CD14-positive monocyte (primary cell): Measurements from ENCODE around the gene KIAA0232. TPM values are rescaled to one million over a fixed set of nuclear protein-coding genes. Genes with fewer than 3 reads are reported as not detected.

Experiments used
- DNase-seq, 3 donors: peaks; one replicate each; pipeline ENCODE4 v3.0.0-alpha.2; 2011 to 2022
- H2AFZ ChIP-seq: 2 replicates; pipeline ENCODE4 v1.6.0; 2012; ENCODE audit warnings: mild to moderate bottlenecking, low read depth, low read length, inconsistent platforms; ENCODE audit not compliant: insufficient read depth, poor library complexity, severe bottlenecking
- H3K27ac ChIP-seq, 2 donors: 1 replicate in 1 of 2; 2 replicates in 1 of 2; pipeline ENCODE4 v1.5.1; 2012 to 2013; ENCODE audit warnings: low read length in 2 of 2, control low read depth in 1 of 2, inconsistent platforms in 1 of 2, low read depth in 1 of 2, mild to moderate bottlenecking in 1 of 2
- H3K27me3 ChIP-seq, 2 donors: one replicate each; pipeline versions ENCODE4 v1.6.0 to v1.6.1; 2011 to 2013; ENCODE audit warnings: low read length in 2 of 2; ENCODE audit not compliant: control insufficient read depth in 2 of 2, insufficient read depth in 2 of 2
- H3K36me3 ChIP-seq, 2 donors: replicated peaks in 1 of 2; 1 replicate in 1 of 2; 2 replicates in 1 of 2; pipeline versions ENCODE4 v1.5.1 to v1.6.1; 2012 to 2013; ENCODE audit warnings: low read length in 2 of 2, control low read depth in 1 of 2, inconsistent platforms in 1 of 2, mild to moderate bottlenecking in 1 of 2; ENCODE audit not compliant: insufficient read depth in 2 of 2, control insufficient read depth in 1 of 2
- H3K4me1 ChIP-seq, 2 donors: 1 replicate in 1 of 2; 2 replicates in 1 of 2; pipeline versions ENCODE4 v1.5.1 to v1.6.1; 2012 to 2013; ENCODE audit warnings: low read length in 2 of 2, control low read depth in 1 of 2, inconsistent platforms in 1 of 2, mild to moderate bottlenecking in 1 of 2, moderate library complexity in 1 of 2; ENCODE audit not compliant: insufficient read depth in 2 of 2, control insufficient read depth in 1 of 2
- H3K4me2 ChIP-seq: replicated peaks from 2 replicates; pipeline ENCODE3; 2012; ENCODE audit warnings: low read length, moderate library complexity, mild to moderate bottlenecking; ENCODE audit not compliant: poor library complexity, severe bottlenecking; ENCODE audit errors: extremely low read depth
- H3K4me3 ChIP-seq, 3 experiments: fragments of 200-600 bp in 1 of 3; sonication (generic) in 1 of 3; replicated peaks in 1 of 3; 1 replicate in 2 of 3; 2 replicates in 1 of 3; pipeline ENCODE4 v1.5.1; 2011 to 2013; ENCODE audit warnings: low read length in 3 of 3, mild to moderate bottlenecking in 3 of 3, control low read depth in 2 of 3, low read depth in 2 of 3, inconsistent platforms in 1 of 3, moderate library complexity in 1 of 3
- H3K79me2 ChIP-seq: 2 replicates; pipeline ENCODE4 v1.6.0; 2012; ENCODE audit warnings: mild to moderate bottlenecking, control low read depth, inconsistent platforms, low read length, moderate library complexity; ENCODE audit not compliant: insufficient read depth
- H3K9ac ChIP-seq: 2 replicates; pipeline ENCODE4 v1.6.0; 2017; ENCODE audit warnings: low read length, mild to moderate bottlenecking; ENCODE audit not compliant: insufficient read depth, poor library complexity, severe bottlenecking
- H3K9me3 ChIP-seq, 2 donors: replicated peaks in 1 of 2; 1 replicate in 1 of 2; 2 replicates in 1 of 2; pipeline versions ENCODE4 v1.5.1 to v1.6.1; 2012 to 2013; ENCODE audit warnings: low read length in 2 of 2, control low read depth in 1 of 2; ENCODE audit not compliant: control insufficient read depth in 1 of 2, insufficient read depth in 1 of 2
- H4K20me1 ChIP-seq: 2 replicates; pipeline ENCODE4 v1.6.0; 2012; ENCODE audit warnings: mild to moderate bottlenecking, low read length, control low read depth, moderate library complexity; ENCODE audit not compliant: insufficient read depth
- H3K27ac Mint-ChIP-seq, 7 donors: one replicate each; pipeline ENCODE4 v1.8.0; 2020; ENCODE audit warnings: mild to moderate bottlenecking in 7 of 7, mixed read lengths in 7 of 7, moderate library complexity in 6 of 7, inconsistent platforms in 2 of 7
- H3K27me3 Mint-ChIP-seq, 3 donors: one replicate each; pipeline ENCODE4 v1.8.0; 2021 to 2022; ENCODE audit warnings: low read depth in 3 of 3, mild to moderate bottlenecking in 3 of 3, mixed read lengths in 3 of 3, moderate library complexity in 3 of 3, inconsistent platforms in 1 of 3
- H3K36me3 Mint-ChIP-seq, 2 donors: one replicate each; pipeline ENCODE4 v1.8.0; 2020; ENCODE audit warnings: mixed read lengths in 2 of 2, inconsistent platforms in 1 of 2, mild to moderate bottlenecking in 1 of 2
- H3K4me1 Mint-ChIP-seq: one replicate; pipeline ENCODE4 v1.8.0; 2020; ENCODE audit warnings: mild to moderate bottlenecking, mixed read lengths
- H3K4me3 Mint-ChIP-seq, 2 donors: one replicate each; pipeline ENCODE4 v1.8.0; 2020; ENCODE audit warnings: mild to moderate bottlenecking in 2 of 2, mixed read lengths in 2 of 2, moderate library complexity in 1 of 2
- H3K9me3 Mint-ChIP-seq, 7 donors: one replicate each; pipeline ENCODE4 v1.8.0; 2020 to 2022; ENCODE audit warnings: mixed read lengths in 7 of 7, mild to moderate bottlenecking in 6 of 7, moderate library complexity in 6 of 7, inconsistent platforms in 2 of 7
- WGBS: methylation state at CpG from one replicate; pipeline ENCODE4 v1.1.5; 2013; ENCODE audit warnings: missing lambda C conversion rate; ENCODE audit not compliant: insufficient coverage; 5-methylcytosine and 5-hydroxymethylcytosine counted together
- intact Hi-C, 2 donors: fragments of 100-400 bp; cut with micrococcal nuclease; formaldehyde crosslinking; loops; one replicate each; pipeline versions ENCODE4 v1.15.0 to v1.15.1; 2023
- polyA plus RNA-seq, 3 donors: library from polyadenylated mRNA; depleted of rRNA in 1 of 3; unstranded in 2 of 3; stranded (reverse) in 1 of 3; fragments of 300-500 nt in 2 of 3; fragments of >200 nt in 1 of 3; fragmentation: Illumina TruSeq in 2 of 3; gene quantifications; 1 replicate in 2 of 3; 2 replicates in 1 of 3; pipeline ENCODE4 v1.2.3, GENCODE V29; 2012 to 2021
- TF ChIP-seq, protein P1 (sequence below): fragments of 200-600 bp; IDR thresholded peaks from one replicate; pipeline ENCODE4 v1.8.0; 2022; ENCODE audit warnings: antibody characterized with exemption, mild to moderate bottlenecking

The KIAA0232 gene
- polyA plus RNA-seq, 3 donors = 12.3 to 27.3 (median 20.6) TPM

DNA sequence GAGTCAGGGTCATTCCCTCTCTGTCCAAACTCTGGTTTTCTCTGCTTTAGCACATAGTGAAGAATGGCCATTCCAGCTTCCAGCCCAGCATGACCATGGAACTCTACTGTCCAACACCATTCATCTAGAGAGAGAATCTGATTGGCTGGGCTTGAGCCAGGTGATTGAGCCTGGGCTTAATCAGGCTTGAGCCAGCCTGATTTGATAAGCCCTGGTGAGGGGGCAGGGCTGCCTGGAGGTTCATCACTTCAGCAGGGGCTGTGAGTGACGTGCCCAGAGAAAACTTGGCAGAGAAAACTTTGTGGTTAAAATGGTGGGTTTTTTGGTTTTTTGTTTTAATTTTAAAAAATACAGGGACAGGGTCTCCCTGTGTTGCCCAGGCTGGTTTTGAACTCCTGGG, 62.5 kb downstream of the KIAA0232 start:
- Histone ChIP-seq H4K20me1 (peaks cover 79% of the 10 kb centered on the region), H2AFZ (no peak overlapping the region), H3K4me1 (no peaks in the 10 kb centered on the region), H3K9ac (no peak overlapping the region), H3K27ac (no peak overlapping the region), H3K4me2 (no peak overlapping the region), H3K36me3 (peaks cover 39 to 89% of the 10 kb centered on the region in 2 donors), H3K79me2 (peaks cover 54% of the 10 kb centered on the region), H3K9me3 (no peaks in the 10 kb centered on the region), H3K27me3 (no peaks in the 10 kb centered on the region), H3K4me3 (no peak overlapping the region)
- Mint-ChIP-seq H3K27ac (peak overlapping the region in 2 of 7 donors; percentile 42 to 75), H3K9me3 (no peaks in the 10 kb centered on the region), H3K4me1 (no peaks in the 10 kb centered on the region), H3K36me3 (peaks cover 54 to 60% of the 10 kb centered on the region in 2 donors), H3K4me3 (no peak overlapping the region), H3K27me3 (peaks cover 0 to 4% (median 0%) of the 10 kb centered on the region in 3 donors)
- TF ChIP-seq, protein P1, sequence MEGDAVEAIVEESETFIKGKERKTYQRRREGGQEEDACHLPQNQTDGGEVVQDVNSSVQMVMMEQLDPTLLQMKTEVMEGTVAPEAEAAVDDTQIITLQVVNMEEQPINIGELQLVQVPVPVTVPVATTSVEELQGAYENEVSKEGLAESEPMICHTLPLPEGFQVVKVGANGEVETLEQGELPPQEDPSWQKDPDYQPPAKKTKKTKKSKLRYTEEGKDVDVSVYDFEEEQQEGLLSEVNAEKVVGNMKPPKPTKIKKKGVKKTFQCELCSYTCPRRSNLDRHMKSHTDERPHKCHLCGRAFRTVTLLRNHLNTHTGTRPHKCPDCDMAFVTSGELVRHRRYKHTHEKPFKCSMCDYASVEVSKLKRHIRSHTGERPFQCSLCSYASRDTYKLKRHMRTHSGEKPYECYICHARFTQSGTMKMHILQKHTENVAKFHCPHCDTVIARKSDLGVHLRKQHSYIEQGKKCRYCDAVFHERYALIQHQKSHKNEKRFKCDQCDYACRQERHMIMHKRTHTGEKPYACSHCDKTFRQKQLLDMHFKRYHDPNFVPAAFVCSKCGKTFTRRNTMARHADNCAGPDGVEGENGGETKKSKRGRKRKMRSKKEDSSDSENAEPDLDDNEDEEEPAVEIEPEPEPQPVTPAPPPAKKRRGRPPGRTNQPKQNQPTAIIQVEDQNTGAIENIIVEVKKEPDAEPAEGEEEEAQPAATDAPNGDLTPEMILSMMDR = no peak
- intact Hi-C loops = no loop called here
- 100% methylated on average over 1 of the region's 1 CpG for WGBS
- no peak for DNase-seq

DNA sequence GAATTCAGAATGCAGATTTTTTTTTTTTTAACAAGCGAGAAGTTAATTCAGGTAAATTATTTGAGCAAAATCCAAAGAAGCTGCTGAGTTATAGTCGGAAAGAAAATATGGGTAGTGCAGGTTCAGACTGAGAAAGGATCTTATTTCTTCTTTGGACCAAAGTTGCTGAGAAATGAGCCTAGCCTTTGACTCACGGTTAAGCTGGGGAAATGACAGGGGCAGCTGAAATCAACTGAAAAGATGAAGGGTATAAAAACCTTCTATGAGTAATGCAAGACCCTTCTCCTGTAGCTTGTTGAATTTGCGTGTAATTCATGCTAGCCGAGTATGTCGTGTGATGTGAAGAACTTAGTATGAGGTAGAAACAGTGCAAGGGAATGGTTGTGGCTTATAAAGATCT, 63.0 kb downstream of the KIAA0232 start:
- no peak overlapping the region for H3K27ac ChIP-seq
- peaks cover 75% of the 10 kb centered on the region for H4K20me1 ChIP-seq
- peaks cover 52% of the 10 kb centered on the region for H3K79me2 ChIP-seq
- no peaks in the 10 kb centered on the region for H3K9me3 ChIP-seq
- 94% methylated on average over 4 of the region's 6 CpGs for WGBS
- TF ChIP-seq, protein P1 = no peak
- Mint-ChIP-seq H3K4me1 (no peaks in the 10 kb centered on the region), H3K9me3 (no peaks in the 10 kb centered on the region), H3K36me3 (peaks cover 57 to 66% of the 10 kb centered on the region in 2 donors), H3K27ac (no peak overlapping the region), H3K27me3 (peaks cover 0 to 4% (median 0%) of the 10 kb centered on the region in 3 donors), H3K4me3 (no peak overlapping the region)
- H3K27me3 ChIP-seq = no peaks in the 10 kb centered on the region
- intact Hi-C loops = no loop called here
- H3K4me2 ChIP-seq = no peak overlapping the region
- peaks cover 39 to 93% of the 10 kb centered on the region in 2 donors for H3K36me3 ChIP-seq
- no peak overlapping the region for H3K9ac ChIP-seq
- DNase-seq = no peak
- no peak overlapping the region for H3K4me3 ChIP-seq
- H2AFZ ChIP-seq = no peak overlapping the region
- H3K4me1 ChIP-seq = no peaks in the 10 kb centered on the region
